NB4 (cell line): Measurements from ENCODE around the gene HSPA1L.

Experiments
- CTCF ChIP-seq: IDR thresholded peaks from one replicate; pipeline ENCODE4 v1.5.1; 2012; ENCODE audit warnings: low read depth, low read length
- POLR2A ChIP-seq: IDR thresholded peaks from 2 replicates; pipeline ENCODE4 v1.6.1; 2011; ENCODE audit warnings: mild to moderate bottlenecking; ENCODE audit not compliant: insufficient read length; ENCODE audit errors: extremely low read depth

GRCh38 chr6:31813465-31813849, 1.6 kb downstream of the HSPA1L start:
- TF ChIP-seq CTCF (no peak), POLR2A (no peak)
